Measurements from ENCODE around the gene ZFYVE28.

DNA sequence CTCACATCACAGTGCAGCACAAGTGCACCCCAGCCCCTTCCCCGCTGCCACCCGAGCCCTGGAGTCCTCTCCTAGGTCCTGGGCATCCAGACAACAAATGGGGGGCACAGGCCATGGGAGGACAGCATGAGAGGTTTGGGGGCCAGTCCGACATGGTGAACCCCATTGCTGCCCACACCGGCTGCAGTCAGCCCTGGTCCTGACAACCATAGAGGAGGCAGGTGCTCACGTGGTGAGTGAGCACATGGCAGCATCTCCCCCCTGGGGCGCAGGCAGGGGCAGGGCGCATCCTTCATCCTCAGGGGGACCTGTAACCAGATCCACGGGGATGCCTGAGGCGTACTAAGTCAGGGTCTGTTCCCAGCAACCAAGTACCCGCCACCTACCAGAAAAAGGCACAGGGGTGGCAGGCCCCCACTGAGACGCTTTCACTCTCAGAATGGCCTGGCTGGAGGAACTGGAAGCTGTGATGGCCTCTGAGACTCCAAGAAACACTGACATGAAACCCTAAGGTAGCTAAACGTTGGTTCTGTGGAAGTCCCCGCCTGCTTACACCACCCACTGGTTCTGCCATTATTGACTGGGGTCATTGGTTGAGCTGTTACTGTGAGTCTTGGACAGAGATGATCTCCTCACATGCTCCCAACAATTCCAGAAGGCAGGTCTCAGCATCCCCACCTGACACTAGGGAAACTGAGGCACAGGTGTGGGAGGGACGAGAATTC, 6.5 kb downstream of the ZFYVE28 start:
- no peak for TF ChIP-seq POLR2A (IDR thresholded peaks at IDR 0.05)
- TF ChIP-seq, protein P1, sequence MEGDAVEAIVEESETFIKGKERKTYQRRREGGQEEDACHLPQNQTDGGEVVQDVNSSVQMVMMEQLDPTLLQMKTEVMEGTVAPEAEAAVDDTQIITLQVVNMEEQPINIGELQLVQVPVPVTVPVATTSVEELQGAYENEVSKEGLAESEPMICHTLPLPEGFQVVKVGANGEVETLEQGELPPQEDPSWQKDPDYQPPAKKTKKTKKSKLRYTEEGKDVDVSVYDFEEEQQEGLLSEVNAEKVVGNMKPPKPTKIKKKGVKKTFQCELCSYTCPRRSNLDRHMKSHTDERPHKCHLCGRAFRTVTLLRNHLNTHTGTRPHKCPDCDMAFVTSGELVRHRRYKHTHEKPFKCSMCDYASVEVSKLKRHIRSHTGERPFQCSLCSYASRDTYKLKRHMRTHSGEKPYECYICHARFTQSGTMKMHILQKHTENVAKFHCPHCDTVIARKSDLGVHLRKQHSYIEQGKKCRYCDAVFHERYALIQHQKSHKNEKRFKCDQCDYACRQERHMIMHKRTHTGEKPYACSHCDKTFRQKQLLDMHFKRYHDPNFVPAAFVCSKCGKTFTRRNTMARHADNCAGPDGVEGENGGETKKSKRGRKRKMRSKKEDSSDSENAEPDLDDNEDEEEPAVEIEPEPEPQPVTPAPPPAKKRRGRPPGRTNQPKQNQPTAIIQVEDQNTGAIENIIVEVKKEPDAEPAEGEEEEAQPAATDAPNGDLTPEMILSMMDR (IDR thresholded peaks at IDR 0.05): no peak

All from vagina (tissue), 2 donors.